GM18870 (cell line): Measurements from ENCODE around the gene POLR2C.

Experiments used
- ATAC-seq: cut with Tn5 transposase; IDR thresholded peaks from one replicate; pipeline ENCODE4 v1.9.1; 2021; ENCODE audit warnings: moderate library complexity; ENCODE audit not compliant: unreplicated experiment

POLR2C gene

GRCh38 chr16:57447186-57447962, 15.1 kb upstream of the POLR2C start, which contains the start of the genes CIAPIN1 and COQ9:
Gene CIAPIN1 (minus strand): TSS chr16:57447385. CDS start chr16:57440928, 6,457 bp downstream.
Gene COQ9 (plus strand): TSS chr16:57447479. CDS start chr16:57447506, 27 bp downstream.
- ATAC-seq, result peak; percentile 70

- ATAC-seq, result no peak
These were observed 10.5 kb upstream of the POLR2C start for GRCh38 chr16:57452021-57452420.

GRCh38 chr16:57462978-57463362, 491 bp downstream of the POLR2C start:
- no peak for ATAC-seq

- no peak for ATAC-seq
These were observed 2.0 kb downstream of the POLR2C start for GRCh38 chr16:57464523-57464922.

- ATAC-seq, result no peak
These were observed 5.9 kb downstream of the POLR2C start for GRCh38 chr16:57468346-57468745.

- no peak for ATAC-seq
These were observed 6.6 kb downstream of the POLR2C start for GRCh38 chr16:57469046-57469445.

- no peak for ATAC-seq
These were observed 7.5 kb downstream of the POLR2C start for GRCh38 chr16:57469917-57470470.

- ATAC-seq, result no peak
These were observed 8.2 kb downstream of the POLR2C start for GRCh38 chr16:57470711-57471110.

GRCh38 chr16:57471209-57471608, 8.7 kb downstream of the POLR2C start:
- ATAC-seq, result no peak

- ATAC-seq, result no peak
These were observed 9.6 kb downstream of the POLR2C start for GRCh38 chr16:57471852-57472664.

GRCh38 chr16:57472665-57473060, 10.2 kb downstream of the POLR2C start:
- ATAC-seq, result no peak

GRCh38 chr16:57473176-57473840, 10.8 kb downstream of the POLR2C start:
- ATAC-seq, result no peak

- no peak for ATAC-seq
These were observed 11.4 kb downstream of the POLR2C start for GRCh38 chr16:57473906-57474305.

- no peak for ATAC-seq
These were observed 12.5 kb downstream of the POLR2C start for GRCh38 chr16:57474671-57475661.

- peak; percentile 73 for ATAC-seq
These were observed 13.3 kb downstream of the POLR2C start for GRCh38 chr16:57475711-57476339.

GRCh38 chr16:57476546-57477410, 14.3 kb downstream of the POLR2C start:
- no peak for ATAC-seq

GRCh38 chr16:57477531-57478202, 15.2 kb downstream of the POLR2C start:
- no peak for ATAC-seq
